H9 (cell line): ENCODE data around the gene UBAC2. TPM values are rescaled to one million over a fixed set of nuclear protein-coding genes. Genes with fewer than 3 reads are reported as not detected.

Experiments used
- DNase-seq: peaks from one replicate; pipeline ENCODE4 v3.0.0-alpha.2; 2017
- H2AFZ ChIP-seq: one replicate; pipeline ENCODE4 v1.6.1; 2013; ENCODE audit warnings: mild to moderate bottlenecking, low read length, control low read depth, moderate library complexity
- H2AK5ac ChIP-seq: 2 replicates; pipeline ENCODE4 v1.6.1; 2013; ENCODE audit warnings: low read length, control low read depth, mixed read lengths; ENCODE audit not compliant: insufficient read length
- H2BK120ac ChIP-seq: one replicate; pipeline ENCODE4 v1.6.1; 2013; ENCODE audit warnings: low read depth, mild to moderate bottlenecking, low read length, control low read depth, inconsistent platforms; ENCODE audit not compliant: poor library complexity, severe bottlenecking
- H2BK12ac ChIP-seq: 2 replicates; pipeline ENCODE4 v1.6.1; 2013; ENCODE audit warnings: low read length, control low read depth, mixed read lengths, low read depth; ENCODE audit not compliant: insufficient read length
- H2BK15ac ChIP-seq: 2 replicates; pipeline ENCODE4 v1.6.1; 2013; ENCODE audit warnings: low read depth, low read length, control low read depth
- H2BK20ac ChIP-seq: one replicate; pipeline ENCODE4 v1.6.1; 2013; ENCODE audit warnings: low read depth, mild to moderate bottlenecking, low read length, control low read depth, inconsistent platforms; ENCODE audit not compliant: poor library complexity, severe bottlenecking
- H2BK5ac ChIP-seq: 2 replicates; pipeline ENCODE4 v1.6.1; 2013; ENCODE audit warnings: low read length, control low read depth, mixed read lengths; ENCODE audit not compliant: insufficient read length
- H3K14ac ChIP-seq: 2 replicates; pipeline ENCODE4 v1.6.1; 2013; ENCODE audit warnings: low read length, control low read depth; ENCODE audit not compliant: insufficient read depth
- H3K18ac ChIP-seq: 2 replicates; pipeline ENCODE4 v1.6.1; 2013; ENCODE audit warnings: low read depth, mild to moderate bottlenecking, mixed read lengths, low read length, control low read depth; ENCODE audit not compliant: insufficient read length
- H3K23ac ChIP-seq: 2 replicates; pipeline ENCODE4 v1.6.1; 2013; ENCODE audit warnings: low read length, control low read depth, mixed read lengths, low read depth; ENCODE audit not compliant: insufficient read length
- H3K23me2 ChIP-seq: 2 replicates; pipeline ENCODE4 v1.6.1; 2013; ENCODE audit warnings: low read depth, mild to moderate bottlenecking, mixed read lengths, low read length, control low read depth; ENCODE audit not compliant: insufficient read length, poor library complexity, severe bottlenecking
- H3K27ac ChIP-seq: 2 replicates; pipeline ENCODE4 v1.5.1; 2013; ENCODE audit warnings: low read length, control low read depth, mixed read lengths, low read depth; ENCODE audit not compliant: insufficient read length
- H3K27me3 ChIP-seq: 2 replicates; pipeline ENCODE4 v1.6.1; 2013; ENCODE audit warnings: low read length, control low read depth, inconsistent platforms; ENCODE audit not compliant: insufficient read depth
- H3K4ac ChIP-seq: 2 replicates; pipeline ENCODE4 v1.6.1; 2013; ENCODE audit warnings: low read depth, mild to moderate bottlenecking, control low read depth, inconsistent platforms, low read length, moderate library complexity
- H3K4me1 ChIP-seq: 2 replicates; pipeline ENCODE4 v1.6.1; 2013; ENCODE audit warnings: low read length, control low read depth, inconsistent platforms; ENCODE audit not compliant: insufficient read depth
- H3K4me2 ChIP-seq: 2 replicates; pipeline ENCODE4 v1.6.1; 2013; ENCODE audit warnings: low read length, control low read depth, mixed read lengths; ENCODE audit not compliant: insufficient read length, insufficient read depth
- H3K56ac ChIP-seq: 2 replicates; pipeline ENCODE4 v1.6.1; 2013; ENCODE audit warnings: low read depth, mild to moderate bottlenecking, mixed read lengths, low read length, control low read depth; ENCODE audit not compliant: insufficient read length
- H3K79me1 ChIP-seq: 2 replicates; pipeline ENCODE4 v1.6.1; 2013; ENCODE audit warnings: low read depth, mild to moderate bottlenecking, moderate library complexity, low read length, control low read depth, inconsistent platforms; ENCODE audit not compliant: insufficient read depth, poor library complexity, severe bottlenecking
- H3K79me2 ChIP-seq: 2 replicates; pipeline ENCODE4 v1.6.1; 2013; ENCODE audit warnings: low read length, control low read depth, inconsistent platforms; ENCODE audit not compliant: insufficient read depth
- H3K9ac ChIP-seq: 2 replicates; pipeline ENCODE4 v1.6.1; 2013; ENCODE audit warnings: low read length, control low read depth, mixed read lengths; ENCODE audit not compliant: insufficient read length; ENCODE audit errors: extremely low read depth
- H3K9me3 ChIP-seq: one replicate; pipeline ENCODE4 v1.6.1; 2013; ENCODE audit warnings: low read depth, low read length, inconsistent platforms; ENCODE audit not compliant: control insufficient read depth
- H3T11ph ChIP-seq: one replicate; pipeline ENCODE4 v1.6.1; 2013; ENCODE audit warnings: mild to moderate bottlenecking, low read length, control low read depth, inconsistent platforms
- H4K20me1 ChIP-seq: one replicate; pipeline ENCODE4 v1.6.1; 2013; ENCODE audit not compliant: control insufficient read depth, insufficient read length, insufficient read depth
- H4K5ac ChIP-seq: 2 replicates; pipeline ENCODE4 v1.6.1; 2013; ENCODE audit warnings: low read depth, mild to moderate bottlenecking, mixed read lengths, low read length, control low read depth; ENCODE audit not compliant: insufficient read length
- H4K8ac ChIP-seq: replicated peaks from 2 replicates; pipeline ENCODE4 v1.6.1; 2013; ENCODE audit warnings: low read length, control low read depth, mixed read lengths, low read depth; ENCODE audit not compliant: insufficient read length
- H4K91ac ChIP-seq: 2 replicates; pipeline ENCODE4 v1.6.1; 2013; ENCODE audit warnings: low read depth, mild to moderate bottlenecking, moderate library complexity, mixed read lengths, low read length, control low read depth; ENCODE audit not compliant: insufficient read length
- H3K27ac Mint-ChIP-seq, 3 experiments: 2 replicates in 2 of 3; 3 replicates in 1 of 3; pipeline ENCODE4 v1.8.0; 2020 to 2021; ENCODE audit warnings: mixed read lengths in 3 of 3, mild to moderate bottlenecking in 1 of 3, moderate library complexity in 1 of 3
- H3K27me3 Mint-ChIP-seq: 2 replicates; pipeline ENCODE4 v1.8.0; 2021; ENCODE audit warnings: low read depth, mild to moderate bottlenecking, moderate library complexity, mixed read lengths
- H3K36me3 Mint-ChIP-seq, 3 experiments: 2 replicates in 2 of 3; 3 replicates in 1 of 3; pipeline ENCODE4 v1.8.0; 2020 to 2021; ENCODE audit warnings: low read depth in 3 of 3, mixed read lengths in 3 of 3; ENCODE audit not compliant: insufficient read depth in 1 of 3
- H3K4me1 Mint-ChIP-seq, 2 experiments: 2 replicates each; pipeline ENCODE4 v1.8.0; 2020; ENCODE audit warnings: mixed read lengths in 2 of 2
- H3K4me3 Mint-ChIP-seq, 2 experiments: 2 replicates in 1 of 2; 3 replicates in 1 of 2; pipeline ENCODE4 v1.8.0; 2020 to 2021; ENCODE audit warnings: mild to moderate bottlenecking in 2 of 2, mixed read lengths in 2 of 2, moderate library complexity in 1 of 2
- H3K9me3 Mint-ChIP-seq, 2 experiments: 2 replicates in 1 of 2; 3 replicates in 1 of 2; pipeline ENCODE4 v1.8.0; 2020; ENCODE audit warnings: mild to moderate bottlenecking in 2 of 2, mixed read lengths in 2 of 2, moderate library complexity in 1 of 2
- CTCF ChIP-seq: fragments of 200-600 bp; sonication (generic); conservative IDR thresholded peaks from 3 replicates; pipeline ENCODE4 v1.8.0; 2021; ENCODE audit warnings: antibody characterized with exemption, mild to moderate bottlenecking
- WGBS: extraction: QIAGEN DNeasy Blood & Tissue Kit; methylation state at CpG from one replicate; pipeline ENCODE4 v1.1.7; 2013; ENCODE audit warnings: missing lambda C conversion rate, low lambda C conversion rate, mixed read lengths; ENCODE audit not compliant: insufficient read length; ENCODE audit errors: extremely low coverage; 5-methylcytosine and 5-hydroxymethylcytosine counted together
- total RNA-seq: library from RNA; stranded (reverse); gene quantifications from 2 replicates; pipeline ENCODE4 v1.2.1, GENCODE V29; 2021

UBAC2 gene
- total RNA-seq, 1 experiment from 2014 or later = 52.3 TPM

GRCh38 chr13:99301056-99301838 lies 100.6 kb downstream of the UBAC2 start:
- H3K23me2 ChIP-seq = no peaks in the 10 kb centered on the region
- no peak overlapping the region for H3K4ac ChIP-seq
- no peak overlapping the region for H2AFZ ChIP-seq
- no peak overlapping the region for H3K4me2 ChIP-seq
- no peak overlapping the region for H2AK5ac ChIP-seq
- Mint-ChIP-seq H3K36me3 (no peaks in the 10 kb centered on the region), H3K27ac (no peak overlapping the region), H3K4me1 (peaks cover 5 to 8% of the 10 kb centered on the region in 2 experiments; a peak in 2 of 4 replicates), H3K4me3 (no peak overlapping the region), H3K9me3 (no peaks in the 10 kb centered on the region), H3K27me3 (no peaks in the 10 kb centered on the region; the same call in 1 of the 2 replicates)
- no peak overlapping the region for H2BK15ac ChIP-seq
- H2BK5ac ChIP-seq = no peak overlapping the region
- DNase-seq = no peak
- H3K14ac ChIP-seq = no peak overlapping the region
- H3K27me3 ChIP-seq = no peaks in the 10 kb centered on the region
- H4K91ac ChIP-seq = no peak overlapping the region
- H3K23ac ChIP-seq = no peak overlapping the region
- no peak overlapping the region for H2BK120ac ChIP-seq
- no CpG with 5 or more reads among the region's 7 CpGs for WGBS
- no peaks in the 10 kb centered on the region for H3K79me2 ChIP-seq
- no peaks in the 10 kb centered on the region for H3K79me1 ChIP-seq
- no peak overlapping the region for H2BK12ac ChIP-seq
- no peaks in the 10 kb centered on the region for H3K9me3 ChIP-seq
- no peak overlapping the region for H4K8ac ChIP-seq
- no peak overlapping the region for H3K27ac ChIP-seq
- no peaks in the 10 kb centered on the region for H4K20me1 ChIP-seq
- TF ChIP-seq CTCF = no peak
- H3K9ac ChIP-seq = no peak overlapping the region
- no peaks in the 10 kb centered on the region; the same call in 1 of the 2 replicates for H3K4me1 ChIP-seq
- H3T11ph ChIP-seq = no peak overlapping the region
- H2BK20ac ChIP-seq = no peak overlapping the region
- no peak overlapping the region for H3K18ac ChIP-seq
- no peak overlapping the region for H4K5ac ChIP-seq
- H3K56ac ChIP-seq = no peak overlapping the region
